Epithelial cell of esophagus (primary cell): ENCODE data around the gene UGT2A3.

ENCODE experiments used
- DNase-seq: peaks from one replicate; pipeline ENCODE4 v3.0.0; 2010; ENCODE audit warnings: low read depth
- H3K4me3 ChIP-seq: 2 replicates; pipeline ENCODE4 v1.5.1; 2011; ENCODE audit warnings: mild to moderate bottlenecking, low read length, control low read depth
- CTCF ChIP-seq: IDR thresholded peaks from 2 replicates; pipeline ENCODE4 v1.5.1; 2011; ENCODE audit warnings: low read depth, mild to moderate bottlenecking, low read length, control low read depth, inconsistent platforms; ENCODE audit not compliant: insufficient read depth; ENCODE audit errors: missing control alignments

The UGT2A3 gene

GRCh38 chr4:68951078-68951805, at the start of gene UGT2A3:
Gene UGT2A3 (minus strand): TSS chr4:68951804. CDS start chr4:68951760, 44 bp downstream.
- no peak for TF ChIP-seq CTCF
- no peak for DNase-seq
- no peak within 1 kb of the TSS for H3K4me3 ChIP-seq

- TF ChIP-seq CTCF: no peak
- H3K4me3 ChIP-seq: no peak overlapping the region
- no peak for DNase-seq
These were observed 45.4 kb upstream of the UGT2A3 start for GRCh38 chr4:68997040-68997439.

- TF ChIP-seq CTCF: no peak
- H3K4me3 ChIP-seq: no peak overlapping the region
- no peak for DNase-seq
These were observed 43.7 kb upstream of the UGT2A3 start for GRCh38 chr4:68995292-68995691.

GRCh38 chr4:68987007-68987406, 35.4 kb upstream of the UGT2A3 start:
- no peak for DNase-seq
- no peak for TF ChIP-seq CTCF
- no peak overlapping the region for H3K4me3 ChIP-seq

GRCh38 chr4:68985442-68985841, 33.8 kb upstream of the UGT2A3 start:
- no peak overlapping the region for H3K4me3 ChIP-seq
- no peak for DNase-seq
- no peak for TF ChIP-seq CTCF

- TF ChIP-seq CTCF: no peak
- no peak overlapping the region for H3K4me3 ChIP-seq
- no peak for DNase-seq
These were observed 33.3 kb upstream of the UGT2A3 start for GRCh38 chr4:68984947-68985346.

GRCh38 chr4:68963374-68963773, 11.8 kb upstream of the UGT2A3 start:
- H3K4me3 ChIP-seq: no peak overlapping the region
- no peak for TF ChIP-seq CTCF
- DNase-seq: peak; percentile 28
